ENCODE data around the gene ALKBH6. TPM values are rescaled to one million over a fixed set of nuclear protein-coding genes. Genes with fewer than 3 reads are reported as not detected.
A peak's percentile ranks its signal among the peaks of the same experiment; 100 is the strongest.

The ALKBH6 gene
- total RNA-seq: 10 to 100 TPM; 39.0 to 57.3 (median 48.1) TPM
- total RNA-seq (2013): 22.2 TPM

DNA sequence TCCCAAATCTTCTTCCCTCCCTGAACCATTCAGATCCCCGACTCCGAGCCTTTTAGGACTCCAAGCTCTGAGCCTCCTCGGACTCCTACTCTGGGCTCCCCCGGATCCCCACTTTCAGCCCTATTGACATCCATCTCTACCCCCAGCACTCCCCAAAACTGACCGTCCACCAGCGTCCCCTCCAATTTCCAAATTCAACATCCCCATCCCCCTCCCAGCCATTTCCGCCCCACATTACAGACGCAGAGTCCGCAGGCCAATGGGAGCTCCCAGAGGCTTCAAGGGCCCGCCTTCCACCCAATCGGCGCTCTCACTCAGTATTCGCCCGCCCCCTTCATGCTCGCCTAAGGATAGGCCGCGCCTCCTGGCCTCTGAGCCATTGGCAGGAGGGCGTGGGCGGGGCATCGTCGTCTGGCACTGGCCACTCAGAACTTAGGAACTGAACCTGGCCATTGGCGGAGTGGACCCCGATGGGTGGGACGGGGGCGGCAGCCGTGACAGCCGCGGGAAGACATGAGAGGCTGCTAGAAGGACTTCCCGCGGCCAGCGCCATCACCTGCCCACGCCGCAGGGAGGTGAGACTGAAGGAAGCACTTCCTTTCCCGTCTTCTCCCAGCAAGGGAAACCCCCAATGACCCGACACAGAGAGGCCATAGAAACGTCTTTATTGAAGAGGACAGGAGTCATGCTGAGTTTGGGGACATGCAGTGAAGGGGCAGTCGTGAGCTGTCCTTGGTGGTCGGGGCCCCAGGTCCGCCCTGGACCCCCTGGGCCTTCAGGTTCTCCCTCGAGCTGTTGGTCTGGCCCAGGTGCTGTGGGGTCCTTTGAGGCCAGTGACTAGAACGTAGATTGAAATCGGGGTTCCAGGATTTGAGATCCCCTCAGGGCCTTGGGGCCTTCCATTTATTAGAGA lies at the start of gene ALKBH6:
ALKBH6 (minus strand) TSS at position 202 of the 913 bp plus-strand sequence. CDS start 816 bp downstream, outside the sequence.
- TF ChIP-seq, protein P1, sequence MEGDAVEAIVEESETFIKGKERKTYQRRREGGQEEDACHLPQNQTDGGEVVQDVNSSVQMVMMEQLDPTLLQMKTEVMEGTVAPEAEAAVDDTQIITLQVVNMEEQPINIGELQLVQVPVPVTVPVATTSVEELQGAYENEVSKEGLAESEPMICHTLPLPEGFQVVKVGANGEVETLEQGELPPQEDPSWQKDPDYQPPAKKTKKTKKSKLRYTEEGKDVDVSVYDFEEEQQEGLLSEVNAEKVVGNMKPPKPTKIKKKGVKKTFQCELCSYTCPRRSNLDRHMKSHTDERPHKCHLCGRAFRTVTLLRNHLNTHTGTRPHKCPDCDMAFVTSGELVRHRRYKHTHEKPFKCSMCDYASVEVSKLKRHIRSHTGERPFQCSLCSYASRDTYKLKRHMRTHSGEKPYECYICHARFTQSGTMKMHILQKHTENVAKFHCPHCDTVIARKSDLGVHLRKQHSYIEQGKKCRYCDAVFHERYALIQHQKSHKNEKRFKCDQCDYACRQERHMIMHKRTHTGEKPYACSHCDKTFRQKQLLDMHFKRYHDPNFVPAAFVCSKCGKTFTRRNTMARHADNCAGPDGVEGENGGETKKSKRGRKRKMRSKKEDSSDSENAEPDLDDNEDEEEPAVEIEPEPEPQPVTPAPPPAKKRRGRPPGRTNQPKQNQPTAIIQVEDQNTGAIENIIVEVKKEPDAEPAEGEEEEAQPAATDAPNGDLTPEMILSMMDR (IDR thresholded peaks at IDR 0.05): no peak
- Mint-ChIP-seq H3K27me3 (ENCODE audit: low read depth in 2 of 2) (no peaks in the 10 kb centered on the region), H3K36me3 (no peaks in the 10 kb centered on the region), H3K9me3 (no peaks in the 10 kb centered on the region), H3K27ac (peak within 1 kb of the TSS; percentile 95 to 99), H3K4me1 (peaks cover 35 to 46% of the 10 kb centered on the region in 2 donors), H3K4me3 (peak within 1 kb of the TSS; percentile 98)
- WGBS (ENCODE audit: insufficient coverage): 2% methylated on average over 42 of the region's 42 CpGs
- Histone ChIP-seq H3K36me3 (ENCODE audit: control insufficient read depth, insufficient read depth, low read length) (no peaks in the 10 kb centered on the region), H3K4me1 (ENCODE audit: control insufficient read depth, insufficient read depth, low read length) (peaks cover 23% of the 10 kb centered on the region), H3K4me3 (ENCODE audit: low read length) (peak within 1 kb of the TSS; percentile 85), H3K9me3 (ENCODE audit: control insufficient read depth, insufficient read depth, low read length) (no peaks in the 10 kb centered on the region), H3K27ac (ENCODE audit: low read length) (peak within 1 kb of the TSS; percentile 89), H3K27me3 (ENCODE audit: control insufficient read depth, insufficient read depth, low read length) (no peaks in the 10 kb centered on the region)
- ATAC-seq: peak; percentile 97 to 100 (median 97)
- intact Hi-C loops (cut with micrococcal nuclease): loop anchor here (1.0 kb wide), 2 partner anchors 19 to 40 kb away; partner anchors contain the start of genes SDHAF1, THAP8 and WDR62
- DNase-seq: peak; percentile 99

DNA sequence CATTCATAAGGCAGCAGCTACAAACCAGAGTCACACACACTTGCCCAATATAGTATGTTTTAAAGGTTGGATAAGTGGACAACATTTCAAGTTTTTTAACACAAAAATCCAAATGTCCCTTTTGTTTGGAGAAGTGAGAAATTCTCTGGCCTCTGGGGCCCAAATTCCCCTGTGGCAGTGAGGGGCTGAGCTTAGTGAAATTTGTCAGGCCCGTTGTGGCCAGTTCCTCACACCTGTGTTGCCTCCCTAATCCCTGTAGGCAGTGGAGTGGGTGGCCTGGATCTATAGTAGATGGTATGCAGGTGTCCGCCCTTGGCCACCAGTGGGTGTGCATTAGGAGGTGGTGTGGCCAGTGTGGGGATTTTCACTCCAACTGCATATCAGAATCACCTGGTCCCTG lies 47.4 kb upstream of the ALKBH6 start:
- no peak overlapping the region for H3K27ac ChIP-seq (ENCODE audit: low read length)
- 84% methylated on average over 2 of the region's 2 CpGs for WGBS (ENCODE audit: insufficient coverage)
- H3K9me3 ChIP-seq (ENCODE audit: control insufficient read depth, insufficient read depth, low read length): no peaks in the 10 kb centered on the region

DNA sequence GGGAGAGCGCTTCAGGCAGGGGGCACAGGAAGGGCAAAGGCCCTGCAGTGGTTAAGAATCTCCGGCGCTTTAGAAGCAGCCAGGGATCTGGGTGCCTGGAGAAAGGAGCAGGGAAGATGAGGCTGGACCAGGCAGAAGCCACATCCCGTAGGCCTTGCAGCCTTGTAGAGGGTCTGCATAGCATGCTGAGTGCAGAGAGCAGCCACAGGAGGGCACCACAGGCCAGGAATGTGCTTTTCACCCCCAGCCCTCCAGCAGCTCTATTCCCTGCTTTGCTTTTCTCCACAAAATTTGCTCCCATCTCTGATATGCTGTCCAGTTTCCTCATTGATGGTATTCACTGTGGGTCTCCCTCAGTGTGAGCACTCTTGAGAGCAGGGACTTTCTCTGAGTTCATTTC lies 46.4 kb upstream of the ALKBH6 start:
- Histone ChIP-seq H3K4me1 (ENCODE audit: control insufficient read depth, insufficient read depth, low read length) (peaks cover 2% of the 10 kb centered on the region), H3K27me3 (ENCODE audit: control insufficient read depth, insufficient read depth, low read length) (no peaks in the 10 kb centered on the region), H3K9me3 (ENCODE audit: control insufficient read depth, insufficient read depth, low read length) (no peaks in the 10 kb centered on the region), H3K27ac (ENCODE audit: low read length) (no peak overlapping the region), H3K36me3 (ENCODE audit: control insufficient read depth, insufficient read depth, low read length) (no peaks in the 10 kb centered on the region), H3K4me3 (ENCODE audit: low read length) (no peak overlapping the region)
- TF ChIP-seq, protein P1 (IDR thresholded peaks at IDR 0.05): no peak
- intact Hi-C loops (cut with micrococcal nuclease): no loop called here
- H3K27ac Mint-ChIP-seq: no peak overlapping the region
- DNase-seq (peak in 1 of 2 donors; percentile 48), ATAC-seq (peak in 1 of 3 donors; percentile 46)
- H3K4me1 Mint-ChIP-seq: peaks cover 3 to 7% of the 10 kb centered on the region in 2 donors
- no peaks in the 10 kb centered on the region for H3K36me3 Mint-ChIP-seq
- 94% methylated on average over 4 of the region's 4 CpGs for whole genome bisulfite sequencing (ENCODE audit: insufficient coverage)
- no peaks in the 10 kb centered on the region for H3K9me3 Mint-ChIP-seq
- no peak overlapping the region for H3K4me3 Mint-ChIP-seq
- no peaks in the 10 kb centered on the region for H3K27me3 Mint-ChIP-seq (ENCODE audit: low read depth in 2 of 2)

More for the DNA sequence above, 47.4 kb upstream of the ALKBH6 start:
- Histone ChIP-seq H3K4me1 (ENCODE audit: control insufficient read depth, insufficient read depth, low read length) (no peaks in the 10 kb centered on the region), H3K27me3 (ENCODE audit: control insufficient read depth, insufficient read depth, low read length) (no peaks in the 10 kb centered on the region), H3K36me3 (ENCODE audit: control insufficient read depth, insufficient read depth, low read length) (no peaks in the 10 kb centered on the region), H3K4me3 (ENCODE audit: low read length) (no peak overlapping the region)
- no peaks in the 10 kb centered on the region for H3K9me3 Mint-ChIP-seq
- H3K27ac Mint-ChIP-seq: no peak overlapping the region
- no peaks in the 10 kb centered on the region for H3K36me3 Mint-ChIP-seq
- H3K4me3 Mint-ChIP-seq: no peak overlapping the region
- no peak for DNase-seq
- no peaks in the 10 kb centered on the region for H3K27me3 Mint-ChIP-seq (ENCODE audit: low read depth in 2 of 2)
- ATAC-seq: no peak
- intact Hi-C loops (cut with micrococcal nuclease): no loop called here
- H3K4me1 Mint-ChIP-seq: peaks cover 0 to under 1% of the 10 kb centered on the region in 2 donors
- TF ChIP-seq, protein P1 (IDR thresholded peaks at IDR 0.05): no peak

All from natural killer cell (primary cell).